Osteocyte (in vitro differentiated cells): Measurements from ENCODE around the gene WDR93. TPM values are rescaled to one million over a fixed set of nuclear protein-coding genes. Genes with fewer than 3 reads are reported as not detected.

Source experiments
- DNase-seq: peaks from one replicate; pipeline ENCODE4 v3.0.0; 2021; ENCODE audit warnings: mixed read lengths; ENCODE audit not compliant: unreplicated experiment; ENCODE audit errors: extremely low spot score
- H3K27ac Mint-ChIP-seq: one replicate; pipeline ENCODE4 v1.8.0; 2021; ENCODE audit warnings: mild to moderate bottlenecking, mixed read lengths; ENCODE audit not compliant: unreplicated experiment
- H3K27me3 Mint-ChIP-seq: one replicate; pipeline ENCODE4 v1.8.0; 2021; ENCODE audit warnings: mixed read lengths; ENCODE audit not compliant: unreplicated experiment
- H3K36me3 Mint-ChIP-seq: one replicate; pipeline ENCODE4 v1.8.0; 2021; ENCODE audit warnings: mixed read lengths; ENCODE audit not compliant: unreplicated experiment
- H3K4me1 Mint-ChIP-seq: one replicate; pipeline ENCODE4 v1.8.0; 2021; ENCODE audit warnings: mixed read lengths; ENCODE audit not compliant: unreplicated experiment
- H3K4me3 Mint-ChIP-seq: one replicate; pipeline ENCODE4 v1.8.0; 2021; ENCODE audit warnings: mild to moderate bottlenecking, moderate library complexity, mixed read lengths; ENCODE audit not compliant: unreplicated experiment
- H3K9me3 Mint-ChIP-seq: one replicate; pipeline ENCODE4 v1.8.0; 2021; ENCODE audit warnings: mixed read lengths; ENCODE audit not compliant: unreplicated experiment
- CTCF ChIP-seq: fragments of 200-600 bp; sonication (generic); IDR thresholded peaks from 2 replicates; pipeline ENCODE4 v1.5.0; 2021; ENCODE audit warnings: antibody characterized with exemption, mild to moderate bottlenecking, moderate library complexity
- total RNA-seq: library from RNA; stranded (reverse); gene quantifications from 2 replicates; pipeline ENCODE4 v1.2.1, GENCODE V29; 2021

WDR93 gene
- total RNA-seq, 1 donor from 2014 or later: 0.19 TPM

GRCh38 chr15:89759835-89760234 is 69.2 kb downstream of the WDR93 start:
- H3K4me1 Mint-ChIP-seq: peaks cover 12% of the 10 kb centered on the region
- no peak overlapping the region for H3K27ac Mint-ChIP-seq
- no peaks in the 10 kb centered on the region for H3K36me3 Mint-ChIP-seq
- H3K27me3 Mint-ChIP-seq: no peaks in the 10 kb centered on the region
- no peak for DNase-seq
- no peaks in the 10 kb centered on the region for H3K9me3 Mint-ChIP-seq
- no peak overlapping the region for H3K4me3 Mint-ChIP-seq
- no peak for TF ChIP-seq CTCF

GRCh38 chr15:89760303-89761008 is 69.8 kb downstream of the WDR93 start:
- DNase-seq: peak; percentile 95
- no peak overlapping the region for H3K4me3 Mint-ChIP-seq
- H3K27ac Mint-ChIP-seq: no peak overlapping the region
- H3K4me1 Mint-ChIP-seq: peaks cover 9% of the 10 kb centered on the region
- no peaks in the 10 kb centered on the region for H3K9me3 Mint-ChIP-seq
- no peaks in the 10 kb centered on the region for H3K27me3 Mint-ChIP-seq
- no peaks in the 10 kb centered on the region for H3K36me3 Mint-ChIP-seq
- TF ChIP-seq CTCF: peak; percentile 98

- Mint-ChIP-seq H3K27me3 (no peaks in the 10 kb centered on the region), H3K27ac (no peak overlapping the region), H3K36me3 (no peaks in the 10 kb centered on the region), H3K9me3 (no peaks in the 10 kb centered on the region), H3K4me1 (peaks cover 11% of the 10 kb centered on the region), H3K4me3 (no peak overlapping the region)
- no peak for TF ChIP-seq CTCF
- no peak for DNase-seq
These were observed 70.6 kb downstream of the WDR93 start for GRCh38 chr15:89761009-89761831.

GRCh38 chr15:89761929-89762328 is 71.3 kb downstream of the WDR93 start:
- peaks cover 17% of the 10 kb centered on the region for H3K4me1 Mint-ChIP-seq
- no peaks in the 10 kb centered on the region for H3K36me3 Mint-ChIP-seq
- no peak for DNase-seq
- H3K4me3 Mint-ChIP-seq: no peak overlapping the region
- no peak overlapping the region for H3K27ac Mint-ChIP-seq
- TF ChIP-seq CTCF: no peak
- no peaks in the 10 kb centered on the region for H3K9me3 Mint-ChIP-seq
- H3K27me3 Mint-ChIP-seq: no peaks in the 10 kb centered on the region

DNA sequence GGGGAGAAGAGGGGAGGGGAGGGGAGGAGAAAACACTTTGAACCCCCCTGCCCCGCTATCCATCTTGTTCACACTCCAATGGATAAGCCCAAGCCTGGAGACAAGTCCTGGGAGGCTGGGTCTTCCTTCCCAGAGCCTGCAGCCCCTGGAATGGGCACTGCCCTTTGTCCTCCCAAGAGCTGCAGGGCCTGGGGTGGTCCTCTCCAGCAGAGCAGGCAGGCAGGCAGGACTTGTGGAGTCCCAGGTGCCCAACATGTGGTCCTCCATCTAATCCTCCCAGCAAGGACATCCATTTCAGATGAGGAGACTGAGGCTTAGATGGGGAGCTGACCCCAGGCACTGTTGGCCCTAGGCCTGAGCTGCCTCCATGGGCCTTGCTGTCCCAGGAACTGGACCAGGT is 75.1 kb downstream of the WDR93 start:
- Mint-ChIP-seq H3K27ac (no peak overlapping the region), H3K4me1 (peaks cover 23% of the 10 kb centered on the region), H3K36me3 (no peaks in the 10 kb centered on the region), H3K9me3 (no peaks in the 10 kb centered on the region), H3K4me3 (no peak overlapping the region), H3K27me3 (no peaks in the 10 kb centered on the region)
- no peak for TF ChIP-seq CTCF
- DNase-seq: no peak
